ENCODE data around the gene TP53INP2. TPM values are rescaled to one million over a fixed set of nuclear protein-coding genes. Genes with fewer than 3 reads are reported as not detected.

The TP53INP2 gene
- total and polyA plus RNA-seq, 2 experiments from 2014 or later, result 2.7 to 3.3 TPM

- TF ChIP-seq CTCF (conservative IDR thresholded peaks at IDR 0.05; ENCODE audit: low read depth in 2 of 2), result no peak
- TF ChIP-seq EZH2 (IDR thresholded peaks at IDR 0.05; ENCODE audit: low read depth, unreplicated experiment), result no peak
- no peak for TF ChIP-seq JUNB (IDR thresholded peaks at IDR 0.05; ENCODE audit: unreplicated experiment)
- TF ChIP-seq STAT1 (IDR thresholded peaks at IDR 0.05; ENCODE audit: unreplicated experiment), result no peak
- no peak for TF ChIP-seq REST (IDR thresholded peaks at IDR 0.05; ENCODE audit: unreplicated experiment)
- TF ChIP-seq NANOG (IDR thresholded peaks at IDR 0.05; ENCODE audit: borderline replicate concordance), result no peak
- no peak for TF ChIP-seq ZNF114 (CRISPR knock-in tag; IDR thresholded peaks at IDR 0.05)
- TF ChIP-seq ETS1 (IDR thresholded peaks at IDR 0.05), result no peak
- no peak for TF ChIP-seq ZNF331 (CRISPR knock-in tag; IDR thresholded peaks at IDR 0.05; ENCODE audit: low read depth)
Observed at GRCh38 chr20:34703061-34703423, 1.1 kb upstream of the TP53INP2 start (continued).

- Histone ChIP-seq H3K79me2 (replicated peaks; ENCODE audit: insufficient read depth) (no peaks in the 10 kb centered on the region), H3K27ac (ENCODE audit: low read depth) (no peak overlapping the region; the same call in 1 of the 2 replicates), H3K4me2 (peak overlapping the region; percentile 92), H3K4me1 (ENCODE audit: insufficient read depth) (peaks cover 12% of the 10 kb centered on the region; the same call in 1 of the 2 replicates), H3K9me2 (ENCODE audit: insufficient read depth) (no peaks in the 10 kb centered on the region), H2AFZ (peak overlapping the region; percentile 99), H3K4me3 (peak overlapping the region; percentile 97), H3K36me3 (ENCODE audit: insufficient read depth) (no peaks in the 10 kb centered on the region), H3F3A (replicated peaks; ENCODE audit: low read depth) (peaks cover 18% of the 10 kb centered on the region; the same call in 1 of the 2 replicates), H3K27me3 (ENCODE audit: insufficient read depth) (peaks cover 23% of the 10 kb centered on the region), H4K20me1 (replicated peaks; ENCODE audit: insufficient read depth) (0 out of 2 replicates have a peak, but pooled peaks cover 4% of the 10 kb centered on the region)
- peaks cover 41% of the 10 kb centered on the region for H3K27me3 Mint-ChIP-seq (ENCODE audit: insufficient read depth, low read depth, poor library complexity)
- ATAC-seq, result no peak; the same call in 2 of the 3 replicates
- peak overlapping the region; percentile 90 for H3K27ac Mint-ChIP-seq
- H3K36me3 Mint-ChIP-seq (ENCODE audit: low read depth), result no peaks in the 10 kb centered on the region
- peaks cover 14% of the 10 kb centered on the region for H3K4me1 Mint-ChIP-seq
- peak; percentile 55 for DNase-seq (ENCODE audit: low spot score)
- no peaks in the 10 kb centered on the region for H3K9me3 Mint-ChIP-seq
- H3K4me3 Mint-ChIP-seq, result peak overlapping the region; percentile 90
- no peak for TF ChIP-seq REST (IDR thresholded peaks at IDR 0.05; ENCODE audit: unreplicated experiment)
- no peak for TF ChIP-seq CREB1 (CRISPR knock-in tag; IDR thresholded peaks at IDR 0.05; ENCODE audit: low read depth)
- TF ChIP-seq STAT1 (IDR thresholded peaks at IDR 0.05; ENCODE audit: unreplicated experiment), result no peak
Observed at GRCh38 chr20:34703424-34704176, 544 bp upstream of the TP53INP2 start.
